ENCODE measurements around the gene BRSK2.

Gene BRSK2

DNA sequence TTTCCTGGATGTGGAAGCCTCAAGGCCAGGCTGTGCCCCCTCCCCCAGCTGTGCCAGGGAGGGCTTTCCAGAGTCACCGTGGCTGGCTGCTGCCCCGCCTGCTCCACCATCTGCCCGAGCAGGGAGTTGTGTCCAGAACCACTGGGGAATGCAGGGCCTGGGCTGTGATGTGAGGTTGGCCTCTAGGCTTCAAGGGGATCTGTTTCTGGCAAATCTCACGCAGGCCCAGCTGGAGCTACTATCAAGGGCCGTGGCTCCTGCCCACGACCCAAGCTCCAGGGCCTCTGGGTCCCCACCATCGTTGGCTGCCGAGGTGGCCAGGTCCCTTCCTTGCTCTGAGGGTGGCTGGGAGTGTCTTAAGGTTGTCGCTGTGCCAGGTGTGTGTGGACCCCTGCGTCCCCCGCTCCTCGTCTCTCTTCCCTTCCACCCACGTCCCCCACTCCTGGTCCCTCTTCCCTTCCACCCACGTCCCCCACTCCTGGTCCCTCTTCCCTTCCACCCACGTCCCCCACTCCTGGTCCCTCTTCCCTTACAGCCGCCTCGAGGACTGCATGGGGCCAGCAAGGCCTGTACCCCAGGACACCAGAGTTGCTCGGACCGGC, 6.1 kb downstream of the BRSK2 start:
- no peak for DNase-seq (ENCODE audit: low read depth in 1 of 2, low spot score in 1 of 2)

DNA sequence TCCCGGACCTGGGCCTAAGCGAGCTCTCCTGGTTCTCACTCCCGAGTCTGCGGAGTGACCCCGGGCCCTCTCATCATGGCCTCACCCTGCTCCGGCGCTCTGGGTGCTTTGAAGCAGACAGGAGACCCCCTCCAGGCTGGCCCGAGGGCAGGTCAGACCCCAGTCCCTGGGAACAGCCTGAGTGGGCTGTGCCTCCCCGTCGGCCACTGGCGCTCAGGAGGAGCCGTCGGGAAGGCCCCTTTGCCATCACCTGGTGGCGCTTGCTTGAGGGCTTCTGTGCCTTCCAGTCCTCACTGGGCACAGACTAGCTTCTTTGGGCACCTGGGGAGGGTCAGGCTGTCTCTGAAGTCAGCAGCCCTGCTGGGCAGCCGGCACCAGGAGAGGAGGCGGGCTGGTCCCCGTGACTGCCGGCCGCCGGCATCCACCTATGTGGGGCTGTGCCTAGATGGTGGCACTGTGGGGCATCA, 6.7 kb downstream of the BRSK2 start:
- DNase-seq (ENCODE audit: low read depth in 1 of 2, low spot score in 1 of 2) = no peak

- no peak for DNase-seq (ENCODE audit: low read depth in 1 of 2, low spot score in 1 of 2)
Measured at GRCh38 chr11:1397146-1397861, 7.6 kb downstream of the BRSK2 start.

GRCh38 chr11:1397862-1398527, 8.3 kb downstream of the BRSK2 start:
- DNase-seq (ENCODE audit: low read depth in 1 of 2, low spot score in 1 of 2) = no peak

- DNase-seq (ENCODE audit: low read depth in 1 of 2, low spot score in 1 of 2) = no peak
Measured at GRCh38 chr11:1398528-1399235, 8.9 kb downstream of the BRSK2 start.

DNA sequence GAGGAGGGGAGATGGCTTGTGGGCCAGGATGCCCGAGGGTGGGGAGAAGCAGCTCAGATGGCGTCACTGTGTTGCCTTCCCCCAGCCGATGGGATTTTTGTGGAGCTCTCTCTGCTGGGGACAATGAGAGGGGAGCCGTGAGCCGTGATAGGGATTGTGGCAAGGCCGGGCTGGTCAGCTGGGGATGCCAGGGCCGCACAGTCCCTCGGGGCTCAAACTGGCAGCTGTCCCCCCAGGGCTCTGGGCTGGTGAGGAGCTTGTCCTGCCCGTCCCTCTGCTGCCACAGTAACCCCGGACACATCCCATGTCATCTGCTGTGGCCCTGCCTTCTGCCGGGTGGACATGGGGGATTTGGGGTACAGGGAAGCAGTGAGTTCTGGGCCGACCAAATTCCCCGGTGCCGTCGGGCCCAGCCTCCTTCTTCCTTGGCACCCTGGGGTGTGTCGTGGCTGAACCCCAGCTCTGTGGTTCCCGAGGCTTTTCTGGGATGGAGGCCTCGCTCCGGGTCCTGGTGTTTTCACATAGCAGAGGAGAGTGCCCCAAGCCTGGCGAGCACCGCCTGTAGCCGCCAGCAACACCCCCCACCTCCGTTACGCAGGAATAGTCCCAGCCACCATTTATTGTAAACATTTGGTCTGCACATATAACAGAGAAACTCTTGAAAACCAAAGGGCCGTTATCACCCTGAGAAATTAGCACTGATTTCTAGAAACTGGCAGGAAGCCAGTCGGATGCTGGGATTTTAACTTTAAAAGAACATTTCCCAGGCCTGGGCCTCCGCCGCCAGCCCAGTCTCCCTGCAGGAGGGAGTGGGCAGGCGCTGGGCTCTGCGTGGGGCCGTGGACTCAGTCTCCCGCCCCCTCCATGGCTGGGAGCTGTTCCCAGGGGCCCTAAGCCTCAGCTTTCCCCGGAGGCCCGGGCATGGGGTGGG, 9.9 kb downstream of the BRSK2 start:
- DNase-seq (ENCODE audit: low read depth in 1 of 2, low spot score in 1 of 2) = no peak

- DNase-seq (ENCODE audit: low read depth in 1 of 2, low spot score in 1 of 2) = no peak
Measured at GRCh38 chr11:1400317-1401170, 10.8 kb downstream of the BRSK2 start.

- no peak for DNase-seq (ENCODE audit: low read depth in 1 of 2, low spot score in 1 of 2)
Measured at GRCh38 chr11:1401171-1401445, 11.4 kb downstream of the BRSK2 start.

DNA sequence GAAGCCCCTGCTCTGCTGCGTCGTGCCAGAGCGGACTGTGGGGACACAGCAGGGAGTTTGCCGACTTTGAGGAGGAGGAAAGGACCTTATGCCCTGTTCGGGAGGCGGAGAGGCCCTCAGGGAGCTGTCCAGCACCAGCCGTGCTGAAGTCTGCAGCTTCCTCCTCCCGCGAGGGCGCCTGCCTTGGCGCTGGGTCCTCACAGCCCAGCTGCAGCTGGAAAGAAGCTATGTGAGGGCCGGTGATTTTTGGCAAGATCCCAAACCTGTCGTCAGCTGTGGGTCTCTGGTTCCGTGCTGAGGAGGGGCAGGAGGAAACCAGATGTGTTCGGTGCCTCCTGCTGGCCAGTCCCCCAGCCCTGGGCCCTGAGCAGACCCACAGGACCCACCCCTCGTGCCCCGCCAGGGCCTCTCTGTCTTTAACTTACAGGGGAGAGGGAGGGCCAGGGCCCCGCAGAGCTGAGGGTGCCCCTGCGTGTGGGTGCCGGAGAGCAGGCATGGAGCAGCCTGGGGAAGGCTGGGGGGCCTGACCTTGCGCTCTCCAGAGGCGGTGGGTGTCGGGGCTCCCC, 12.0 kb downstream of the BRSK2 start:
- no peak for DNase-seq (ENCODE audit: low read depth in 1 of 2, low spot score in 1 of 2)

GRCh38 chr11:1402355-1403077, 12.8 kb downstream of the BRSK2 start:
- DNase-seq (ENCODE audit: low read depth in 1 of 2, low spot score in 1 of 2) = no peak

- DNase-seq (ENCODE audit: low read depth in 1 of 2, low spot score in 1 of 2) = no peak
Measured at GRCh38 chr11:1403078-1403620, 13.4 kb downstream of the BRSK2 start.

DNA sequence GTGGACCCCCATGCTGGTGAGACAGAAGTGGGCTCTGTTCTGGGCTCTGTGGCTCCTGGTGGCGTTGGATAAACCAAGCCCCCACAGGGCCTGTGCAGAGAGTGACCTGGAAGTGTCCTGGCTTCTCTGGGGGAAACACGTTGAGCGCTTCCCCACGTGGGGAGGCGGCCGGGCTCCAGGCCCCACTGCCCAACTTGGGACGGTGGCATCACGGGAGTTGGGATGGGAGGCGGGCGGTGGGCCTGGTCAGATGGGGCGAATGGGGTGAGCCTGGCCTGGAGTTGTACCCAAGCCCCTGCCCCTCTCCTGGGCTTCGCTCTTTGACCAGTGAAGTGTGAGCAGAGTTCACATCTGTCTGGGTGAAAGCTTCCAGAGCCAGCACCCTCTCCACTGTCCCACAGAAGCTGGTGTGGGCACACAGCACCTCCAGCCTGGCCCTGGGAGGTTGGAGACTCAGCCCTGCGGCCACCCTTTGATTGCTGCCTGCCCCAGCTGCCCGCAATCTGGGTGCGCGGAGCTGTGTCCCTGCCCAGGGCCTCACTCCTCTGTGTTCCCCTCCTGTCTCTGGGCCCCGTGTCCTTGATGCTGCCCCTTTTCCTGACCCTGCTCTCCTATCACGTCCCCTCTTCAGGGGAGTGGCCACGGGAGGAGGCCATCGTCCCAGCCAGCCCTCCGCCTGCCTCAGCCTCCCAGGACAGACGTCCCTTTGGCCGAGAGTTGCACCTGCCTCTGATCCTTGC, 14.2 kb downstream of the BRSK2 start:
- no peak for DNase-seq (ENCODE audit: low read depth in 1 of 2, low spot score in 1 of 2)

- no peak for DNase-seq (ENCODE audit: low read depth in 1 of 2, low spot score in 1 of 2)
Measured at GRCh38 chr11:1404461-1405185, 14.9 kb downstream of the BRSK2 start.

- DNase-seq (ENCODE audit: low read depth in 1 of 2, low spot score in 1 of 2) = no peak
Measured at GRCh38 chr11:1405186-1406020, 15.7 kb downstream of the BRSK2 start.

- no peak for DNase-seq (ENCODE audit: low read depth in 1 of 2, low spot score in 1 of 2)
Measured at GRCh38 chr11:1406571-1407485, 17.1 kb downstream of the BRSK2 start.
